K562 (cell line): Measurements from ENCODE around the gene TYW1B.

Source experiments
- CBX8 ChIP-seq: fragments of 200-600 bp; sonication (generic); IDR thresholded peaks from 2 replicates; pipeline ENCODE4 v1.6.1; 2012; ENCODE audit warnings: borderline replicate concordance, mixed run types, low read depth, mild to moderate bottlenecking, moderate library complexity, mixed read lengths, low read length, control low read depth, inconsistent platforms; ENCODE audit not compliant: poor library complexity, severe bottlenecking; ENCODE audit errors: extremely low read depth
- GABPA ChIP-seq: fragments of 200-800 bp; sonication (Bioruptor generic); conservative IDR thresholded peaks from 2 replicates; pipeline ENCODE4 v1.6.1; 2016; ENCODE audit warnings: low read depth, missing genetic modification characterization, missing compliant biosample characterization
- POLR2H ChIP-seq: IDR thresholded peaks from 2 replicates; pipeline ENCODE4 v1.6.1; 2016; ENCODE audit warnings: missing genetic modification characterization, low read depth, mild to moderate bottlenecking, control low read depth, missing compliant biosample characterization, moderate library complexity
- RBFOX2 ChIP-seq: fragments of 200-400 bp; formaldehyde crosslinking; IDR thresholded peaks from 2 replicates; pipeline ENCODE4 v1.6.1; 2017; ENCODE audit warnings: low read depth, mild to moderate bottlenecking, low read length, moderate library complexity
- ZNF282 ChIP-seq: sonication (generic); formaldehyde crosslinking; IDR thresholded peaks from 2 replicates; pipeline ENCODE4 v1.8.1; 2023; ENCODE audit warnings: missing genetic modification reagents
- TF ChIP-seq, protein P1 (sequence below), 3 experiments: IDR thresholded peaks in 2 of 3; conservative IDR thresholded peaks in 1 of 3; 2 replicates each; pipeline ENCODE4 v1.5.1; 2011 to 2012; ENCODE audit warnings: low read length in 3 of 3, mild to moderate bottlenecking in 3 of 3, control low read depth in 2 of 3, improper control_type of control experiment in 1 of 3, inconsistent platforms in 1 of 3, low read depth in 1 of 3, mixed read lengths in 1 of 3, moderate library complexity in 1 of 3; ENCODE audit not compliant: insufficient read depth in 2 of 3

DNA sequence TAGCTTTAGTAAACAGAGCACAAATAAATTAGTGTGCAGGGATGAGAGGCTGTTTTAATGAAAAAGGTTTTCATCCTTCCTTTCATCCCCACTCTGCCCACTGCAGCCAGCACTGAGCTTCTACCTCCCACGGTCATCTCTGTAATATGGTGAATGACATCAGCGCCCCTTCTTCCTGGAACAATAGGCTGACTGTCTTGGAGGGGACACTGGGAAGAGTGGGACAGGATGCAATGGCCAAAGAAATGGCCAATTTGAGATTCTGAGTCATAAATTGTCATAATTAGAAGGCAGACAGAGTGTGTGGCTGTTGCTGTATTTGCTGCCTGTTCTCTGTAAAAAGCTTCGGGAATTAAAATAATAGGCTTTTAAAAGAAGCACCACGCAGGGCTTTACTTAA is 289.1 kb downstream of the TYW1B start:
- TF ChIP-seq GABPA (tag) (no peak), ZNF282 (no peak), RBFOX2 (no peak), CBX8 (no peak), POLR2H (no peak)
- TF ChIP-seq, protein P1, sequence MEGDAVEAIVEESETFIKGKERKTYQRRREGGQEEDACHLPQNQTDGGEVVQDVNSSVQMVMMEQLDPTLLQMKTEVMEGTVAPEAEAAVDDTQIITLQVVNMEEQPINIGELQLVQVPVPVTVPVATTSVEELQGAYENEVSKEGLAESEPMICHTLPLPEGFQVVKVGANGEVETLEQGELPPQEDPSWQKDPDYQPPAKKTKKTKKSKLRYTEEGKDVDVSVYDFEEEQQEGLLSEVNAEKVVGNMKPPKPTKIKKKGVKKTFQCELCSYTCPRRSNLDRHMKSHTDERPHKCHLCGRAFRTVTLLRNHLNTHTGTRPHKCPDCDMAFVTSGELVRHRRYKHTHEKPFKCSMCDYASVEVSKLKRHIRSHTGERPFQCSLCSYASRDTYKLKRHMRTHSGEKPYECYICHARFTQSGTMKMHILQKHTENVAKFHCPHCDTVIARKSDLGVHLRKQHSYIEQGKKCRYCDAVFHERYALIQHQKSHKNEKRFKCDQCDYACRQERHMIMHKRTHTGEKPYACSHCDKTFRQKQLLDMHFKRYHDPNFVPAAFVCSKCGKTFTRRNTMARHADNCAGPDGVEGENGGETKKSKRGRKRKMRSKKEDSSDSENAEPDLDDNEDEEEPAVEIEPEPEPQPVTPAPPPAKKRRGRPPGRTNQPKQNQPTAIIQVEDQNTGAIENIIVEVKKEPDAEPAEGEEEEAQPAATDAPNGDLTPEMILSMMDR (IDR thresholded peaks at IDR 0.05 in 2 of 3, conservative IDR thresholded peaks at IDR 0.05 in 1 of 3; ENCODE audit: insufficient read depth in 2 of 3, low read depth in 1 of 3, low read length in 3 of 3) = no peak
